ENCODE results near the gene BMP2K. TPM values are rescaled to one million over a fixed set of nuclear protein-coding genes. Genes with fewer than 3 reads are reported as not detected.

The BMP2K gene
- total RNA-seq, 1 experiment from 2014 or later = 45.6 TPM

GRCh38 chr4:78953231-78953630, 177.1 kb downstream of the BMP2K start:
- POLR2A ChIA-PET = no interaction called here
- Mint-ChIP-seq H3K36me3 (ENCODE audit: insufficient read depth, unreplicated experiment) (no peaks in the 10 kb centered on the region), H3K9me3 (ENCODE audit: unreplicated experiment) (no peaks in the 10 kb centered on the region), H3K27ac (ENCODE audit: unreplicated experiment) (no peak overlapping the region), H3K27me3 (ENCODE audit: insufficient read depth, unreplicated experiment) (peaks cover 11% of the 10 kb centered on the region), H3K4me3 (ENCODE audit: unreplicated experiment) (no peak overlapping the region), H3K4me1 (ENCODE audit: low read depth, unreplicated experiment) (no peaks in the 10 kb centered on the region)
- intact Hi-C loops (cut with micrococcal nuclease; ENCODE audit: unreplicated experiment) = loop anchor here (2.0 to 10.0 kb wide), 5 partner anchors 90 to 964 kb away; no protein-coding TSS in a partner anchor
- no peak for TF ChIP-seq CTCF (IDR thresholded peaks at IDR 0.05; ENCODE audit: insufficient read depth in 1 of 2, low read depth in 1 of 2, low read length in 1 of 2, severe bottlenecking in 1 of 2, unreplicated experiment in 1 of 2)
- Histone ChIP-seq H3K4me3 (ENCODE audit: low read depth, low read length) (no peak overlapping the region), H3K4me1 (no peaks in the 10 kb centered on the region), H3K36me3 (ENCODE audit: control insufficient read depth, insufficient read depth, low read length) (no peaks in the 10 kb centered on the region), H3K9me3 (no peaks in the 10 kb centered on the region), H3K27me3 (replicated peaks; ENCODE audit: control insufficient read depth, insufficient read depth, low read length) (no peaks in the 10 kb centered on the region)
- CTCF ChIA-PET = no interaction called here
- BruUV-seq (replicated peaks) = no TSS peak
- DNase-seq = no peak

GRCh38 chr4:78953769-78954666, 177.9 kb downstream of the BMP2K start:
- CTCF ChIA-PET = no interaction called here

GRCh38 chr4:78956975-78957374, 180.8 kb downstream of the BMP2K start:
- TF ChIP-seq CTCF (IDR thresholded peaks at IDR 0.05; ENCODE audit: insufficient read depth in 1 of 2, low read depth in 1 of 2, low read length in 1 of 2, severe bottlenecking in 1 of 2, unreplicated experiment in 1 of 2) = no peak
- Mint-ChIP-seq H3K9me3 (ENCODE audit: unreplicated experiment) (no peaks in the 10 kb centered on the region), H3K36me3 (ENCODE audit: insufficient read depth, unreplicated experiment) (no peaks in the 10 kb centered on the region), H3K4me3 (ENCODE audit: unreplicated experiment) (no peak overlapping the region), H3K27ac (ENCODE audit: unreplicated experiment) (no peak overlapping the region), H3K27me3 (ENCODE audit: insufficient read depth, unreplicated experiment) (peaks cover 13% of the 10 kb centered on the region), H3K4me1 (ENCODE audit: low read depth, unreplicated experiment) (no peaks in the 10 kb centered on the region)
- no TSS peak for BruUV-seq (replicated peaks)
- DNase-seq = no peak
- Histone ChIP-seq H3K27me3 (replicated peaks; ENCODE audit: control insufficient read depth, insufficient read depth, low read length) (no peaks in the 10 kb centered on the region), H3K9me3 (no peaks in the 10 kb centered on the region), H3K36me3 (ENCODE audit: control insufficient read depth, insufficient read depth, low read length) (no peaks in the 10 kb centered on the region), H3K4me1 (no peaks in the 10 kb centered on the region), H3K4me3 (ENCODE audit: low read depth, low read length) (no peak overlapping the region)
- CTCF ChIA-PET = no interaction called here
- POLR2A ChIA-PET = no interaction called here
- intact Hi-C loops (cut with micrococcal nuclease; ENCODE audit: unreplicated experiment) = loop anchor here (10.0 kb wide), 2 partner anchors 258 to 728 kb away; no protein-coding TSS in a partner anchor

More at GRCh38 chr4:78953769-78954666, 177.9 kb downstream of the BMP2K start:
- Mint-ChIP-seq H3K4me3 (ENCODE audit: unreplicated experiment) (no peak overlapping the region), H3K9me3 (ENCODE audit: unreplicated experiment) (no peaks in the 10 kb centered on the region), H3K27me3 (ENCODE audit: insufficient read depth, unreplicated experiment) (peaks cover 9% of the 10 kb centered on the region), H3K27ac (ENCODE audit: unreplicated experiment) (no peak overlapping the region), H3K36me3 (ENCODE audit: insufficient read depth, unreplicated experiment) (no peaks in the 10 kb centered on the region), H3K4me1 (ENCODE audit: low read depth, unreplicated experiment) (no peaks in the 10 kb centered on the region)
- no peaks in the 10 kb centered on the region for H3K27me3 ChIP-seq (replicated peaks; ENCODE audit: control insufficient read depth, insufficient read depth, low read length)
- H3K9me3 ChIP-seq = no peaks in the 10 kb centered on the region
- no TSS peak for BruUV-seq (replicated peaks)
- H3K4me3 ChIP-seq (ENCODE audit: low read depth, low read length) = no peak overlapping the region
- peak; percentile 47 to 66 for TF ChIP-seq CTCF (IDR thresholded peaks at IDR 0.05; ENCODE audit: insufficient read depth in 1 of 2, low read depth in 1 of 2, low read length in 1 of 2, severe bottlenecking in 1 of 2, unreplicated experiment in 1 of 2)
- DNase-seq = peak in 1 of 2 experiments; percentile 37
- no peaks in the 10 kb centered on the region for H3K36me3 ChIP-seq (ENCODE audit: control insufficient read depth, insufficient read depth, low read length)
- POLR2A ChIA-PET = no interaction called here
- no peaks in the 10 kb centered on the region for H3K4me1 ChIP-seq
- intact Hi-C loops (cut with micrococcal nuclease; ENCODE audit: unreplicated experiment) = loop anchor here (2.0 to 10.0 kb wide), 5 partner anchors 89 to 963 kb away; no protein-coding TSS in a partner anchor
